ENCODE measurements around the gene OSM. TPM values are rescaled to one million over a fixed set of nuclear protein-coding genes. Genes with fewer than 3 reads are reported as not detected.

Gene OSM
- total RNA-seq, 5 donors from 2014 or later (not counting 1 experiment from before 2014, with no cell fraction given), result 5.9 to 16.5 (median 7.4) TPM

DNA sequence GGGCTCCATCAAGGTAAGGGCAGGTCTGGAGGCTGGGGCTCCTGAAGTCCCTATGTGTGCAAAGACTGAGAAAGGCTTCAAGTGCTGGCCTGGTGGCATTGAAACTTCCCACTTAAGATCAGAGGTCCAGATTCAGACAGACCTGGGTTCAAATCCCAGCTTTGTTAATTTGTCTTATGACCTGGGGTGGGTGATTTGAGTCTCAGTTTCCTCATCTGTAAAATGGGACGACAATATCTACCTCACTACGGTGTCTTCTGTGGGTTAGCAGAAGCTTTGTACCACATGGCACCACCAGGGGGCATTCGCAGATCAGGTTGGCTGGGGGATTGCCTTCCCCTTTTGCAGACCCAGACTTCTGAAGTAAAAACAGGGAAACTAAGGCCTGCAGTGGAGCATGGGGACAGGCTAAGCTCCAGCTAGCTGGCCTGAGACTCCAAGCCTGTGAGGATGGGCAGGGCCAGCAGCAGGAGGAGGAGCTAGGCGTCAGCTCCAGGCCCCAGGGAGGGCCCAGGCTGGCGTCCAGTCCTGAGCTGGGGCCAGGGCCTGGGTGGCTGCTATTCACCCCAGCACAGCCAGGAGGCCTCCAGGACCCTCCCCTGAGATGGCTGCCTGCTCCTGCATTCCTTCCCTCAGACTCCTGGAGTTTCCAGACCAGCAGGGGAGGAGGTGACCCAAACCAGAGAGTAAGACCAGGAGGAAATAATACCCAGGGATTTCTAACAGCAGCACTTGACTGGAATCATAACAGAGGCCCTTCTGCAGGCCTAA, 21.2 kb upstream of the OSM start:
- H3K27ac ChIP-seq (ENCODE audit: low read length), result no peak overlapping the region
- ATAC-seq (replicated peaks in 1 of 4), result peak; percentile 34 to 41 (median 38)
- peaks cover 0 to 2% of the 10 kb centered on the region in 2 experiments for H3K27me3 ChIP-seq (replicated peaks in 1 of 2; ENCODE audit: control insufficient read depth in 2 of 2, extremely low read depth in 1 of 2, insufficient read depth in 2 of 2, low read length in 1 of 2)
- peak overlapping the region; percentile 66 to 74 for H3K4me3 ChIP-seq (ENCODE audit: control insufficient read depth in 1 of 2, extremely low read depth in 1 of 2, low read length in 1 of 2)
- POLR2A ChIA-PET, result interaction anchor here (0.5 to 1.5 kb wide), 4 partner anchors 18 to 69 kb away, joined by 3 to 5 read pairs (median 3); partner anchors contain the start of genes CCDC157 (in 1 of the 2) and SF3A1 (in 1 of the 2)
- H3K4me1 Mint-ChIP-seq, result peaks cover 37 to 50% (median 42%) of the 10 kb centered on the region in 3 donors
- no peaks in the 10 kb centered on the region for H3K27me3 Mint-ChIP-seq
- WGBS (ENCODE audit: insufficient coverage), result 44% methylated on average over 3 of the region's 5 CpGs
- DNase-seq, result peak; percentile 75 to 93 (median 88)
- H3K4me3 Mint-ChIP-seq, result peak overlapping the region; percentile 82 to 89 (median 86)
- peaks cover 13 to 15% of the 10 kb centered on the region in 2 donors for H3K36me3 ChIP-seq (ENCODE audit: control insufficient read depth in 2 of 2, extremely low read depth in 1 of 2, insufficient read depth in 1 of 2, low read length in 1 of 2)
- peaks cover 12% of the 10 kb centered on the region for H3K36me3 Mint-ChIP-seq
- H3K4me1 ChIP-seq (ENCODE audit: control insufficient read depth in 1 of 2, extremely low read depth in 1 of 2, insufficient read depth in 2 of 2, low read length in 2 of 2), result peaks cover 16 to 55% of the 10 kb centered on the region in 2 experiments
- no peaks in the 10 kb centered on the region for H3K9me3 ChIP-seq
- peak overlapping the region; percentile 79 to 82 for H3K27ac Mint-ChIP-seq
- H3K9me3 Mint-ChIP-seq, result no peaks in the 10 kb centered on the region
- CTCF ChIA-PET, result interaction anchor here (0.6 to 4.4 kb wide), 38 partner anchors 14 to 183 kb away, joined by 3 to 83 read pairs (median 5); partner anchors contain the start of genes RNF215 (in 2 of the 2), CCDC157 (in 1 of the 2), SEC14L2 (in 1 of the 2) and SF3A1 (in 1 of the 2)

DNA sequence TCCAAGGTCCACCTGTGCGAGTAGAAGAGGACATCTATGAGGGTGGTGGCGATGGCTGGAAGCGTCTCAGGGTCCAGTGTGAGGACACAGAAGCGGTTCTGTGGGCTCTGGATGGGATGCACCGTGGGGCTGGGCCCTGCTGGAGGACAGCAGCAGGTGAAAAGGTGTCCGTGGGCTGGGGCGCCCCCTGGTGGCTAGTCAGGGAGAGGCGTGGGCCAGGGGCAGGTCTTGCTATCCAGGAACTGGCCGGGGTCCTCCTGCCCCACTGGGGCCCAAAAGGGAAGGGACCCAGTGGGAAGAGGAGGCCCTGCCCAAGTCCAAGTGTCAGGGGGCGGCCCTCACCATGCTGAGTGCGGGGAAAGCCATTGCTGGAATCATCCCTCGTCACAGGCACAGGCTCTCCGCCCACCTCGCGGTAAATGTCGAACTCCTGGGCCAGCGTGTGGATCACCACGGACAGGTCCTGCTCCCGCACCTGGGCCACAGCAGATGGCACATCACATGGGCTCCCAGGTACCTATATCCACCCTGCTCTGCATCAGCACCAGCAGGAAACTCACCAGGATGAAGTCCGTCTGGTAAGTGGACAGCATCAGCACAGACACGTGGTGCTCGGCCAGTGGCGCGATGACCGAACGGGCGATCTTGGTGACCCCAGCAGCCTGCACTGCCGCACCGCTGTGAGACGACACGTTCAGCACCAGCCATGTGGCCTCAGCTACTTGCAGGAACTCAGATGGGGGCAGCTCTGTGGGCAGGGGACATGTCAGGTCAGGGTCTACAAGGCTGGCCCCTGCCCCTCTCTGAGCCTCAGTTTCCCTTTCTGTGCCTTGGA, 20.4 kb upstream of the OSM start:
- CTCF ChIA-PET, result interaction anchor here (0.6 to 4.4 kb wide), 32 partner anchors 15 to 182 kb away, joined by 3 to 83 read pairs (median 6); partner anchors contain the start of genes RNF215 (in 2 of the 2), CCDC157 (in 1 of the 2), SEC14L2 (in 1 of the 2) and SF3A1 (in 1 of the 2)
- H3K4me3 Mint-ChIP-seq, result no peak overlapping the region
- no peaks in the 10 kb centered on the region for H3K9me3 Mint-ChIP-seq
- WGBS (ENCODE audit: insufficient coverage), result 53% methylated on average over 31 of the region's 31 CpGs
- peaks cover 9% of the 10 kb centered on the region for H3K36me3 Mint-ChIP-seq
- peaks cover 6 to 7% of the 10 kb centered on the region in 2 donors for H3K36me3 ChIP-seq (ENCODE audit: control insufficient read depth in 2 of 2, extremely low read depth in 1 of 2, insufficient read depth in 1 of 2, low read length in 1 of 2)
- peak overlapping the region in 1 of 2 donors; percentile 39 for H3K27ac Mint-ChIP-seq
- DNase-seq (peak; percentile 58 to 90 (median 81)), ATAC-seq (replicated peaks in 1 of 4) (peak in 2 of 4 experiments; percentile 14 to 25)
- H3K27me3 Mint-ChIP-seq, result no peaks in the 10 kb centered on the region
- no peak overlapping the region for H3K4me3 ChIP-seq (ENCODE audit: control insufficient read depth in 1 of 2, extremely low read depth in 1 of 2, low read length in 1 of 2)
- H3K9me3 ChIP-seq, result no peaks in the 10 kb centered on the region
- POLR2A ChIA-PET, result interaction anchor here in 1 of 2 donors (0.6 kb wide), 1 partner anchor 303 kb away, joined by 3 read pairs; no protein-coding TSS in a partner anchor
- peaks cover 0 to 5% of the 10 kb centered on the region in 2 experiments for H3K27me3 ChIP-seq (replicated peaks in 1 of 2; ENCODE audit: control insufficient read depth in 2 of 2, extremely low read depth in 1 of 2, insufficient read depth in 2 of 2, low read length in 1 of 2)
- H3K4me1 ChIP-seq (ENCODE audit: control insufficient read depth in 1 of 2, extremely low read depth in 1 of 2, insufficient read depth in 2 of 2, low read length in 2 of 2), result peaks cover 18 to 63% of the 10 kb centered on the region in 2 experiments
- H3K4me1 Mint-ChIP-seq, result peaks cover 45 to 57% (median 48%) of the 10 kb centered on the region in 3 donors
- H3K27ac ChIP-seq (ENCODE audit: low read length), result no peak overlapping the region

DNA sequence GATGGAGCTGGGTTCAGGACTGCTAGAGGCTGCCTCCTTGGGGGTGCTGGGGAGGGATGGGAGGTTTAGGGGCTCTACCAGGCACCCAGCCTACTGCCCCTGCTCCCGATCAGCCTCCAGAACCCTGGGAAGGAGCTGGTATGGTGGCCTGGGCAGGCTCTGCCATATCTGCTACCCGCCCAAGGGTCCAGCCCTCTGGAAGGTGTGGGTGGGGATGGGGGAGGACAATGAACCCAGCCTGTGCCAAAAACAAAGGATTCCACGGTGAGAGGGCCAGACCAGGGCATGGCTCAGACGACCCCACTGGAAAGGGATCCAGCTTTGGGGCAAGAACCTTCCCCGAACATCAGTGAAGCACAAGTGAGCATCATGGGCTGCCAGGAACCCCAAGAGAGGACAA, 19.7 kb upstream of the OSM start:
- no peaks in the 10 kb centered on the region for H3K9me3 Mint-ChIP-seq
- H3K36me3 Mint-ChIP-seq, result peaks cover 9% of the 10 kb centered on the region
- no peak for DNase-seq
- no peaks in the 10 kb centered on the region for H3K9me3 ChIP-seq
- H3K27me3 ChIP-seq (replicated peaks in 1 of 2; ENCODE audit: control insufficient read depth in 2 of 2, extremely low read depth in 1 of 2, insufficient read depth in 2 of 2, low read length in 1 of 2), result peaks cover 0 to 5% of the 10 kb centered on the region in 2 experiments
- H3K4me3 ChIP-seq (ENCODE audit: control insufficient read depth in 1 of 2, extremely low read depth in 1 of 2, low read length in 1 of 2), result no peak overlapping the region
- WGBS (ENCODE audit: insufficient coverage), result 96% methylated on average over 5 of the region's 5 CpGs
- POLR2A ChIA-PET, result interaction anchor here in 1 of 2 donors (0.5 to 0.6 kb wide), 2 partner anchors 99 to 304 kb away, joined by 3 to 6 read pairs; no protein-coding TSS in a partner anchor
- H3K27ac Mint-ChIP-seq, result no peak overlapping the region
- H3K27me3 Mint-ChIP-seq, result no peaks in the 10 kb centered on the region
- H3K4me1 Mint-ChIP-seq, result peaks cover 40 to 54% (median 44%) of the 10 kb centered on the region in 3 donors
- CTCF ChIA-PET, result interaction anchor here (0.8 to 1.5 kb wide), 4 partner anchors 23 to 181 kb away, joined by 3 to 4 read pairs (median 4); partner anchors contain the start of gene RNF215 (in 1 of the 2)
- peaks cover 3 to 4% of the 10 kb centered on the region in 2 donors for H3K36me3 ChIP-seq (ENCODE audit: control insufficient read depth in 2 of 2, extremely low read depth in 1 of 2, insufficient read depth in 1 of 2, low read length in 1 of 2)
- no peak for ATAC-seq (replicated peaks in 1 of 4)
- H3K4me3 Mint-ChIP-seq, result no peak overlapping the region
- no peak overlapping the region for H3K27ac ChIP-seq (ENCODE audit: low read length)
- peaks cover 18 to 63% of the 10 kb centered on the region in 2 experiments for H3K4me1 ChIP-seq (ENCODE audit: control insufficient read depth in 1 of 2, extremely low read depth in 1 of 2, insufficient read depth in 2 of 2, low read length in 2 of 2)

DNA sequence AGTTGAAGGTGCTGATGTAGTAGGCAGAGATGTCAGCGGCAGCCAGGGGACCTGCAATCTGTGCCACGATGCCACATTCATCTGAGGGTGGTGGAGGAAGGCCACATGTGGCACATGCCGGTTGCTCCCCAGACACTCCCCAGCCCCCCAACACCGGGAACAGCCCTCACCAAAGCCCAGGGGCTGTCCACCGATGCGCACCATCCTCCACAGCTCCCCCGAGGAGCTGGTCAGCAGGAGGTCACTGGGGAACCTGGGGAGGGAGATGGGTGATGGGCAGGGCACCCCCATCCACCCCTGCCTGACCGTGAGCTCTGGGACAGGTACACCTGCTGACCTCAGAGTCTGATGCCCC, 19.2 kb upstream of the OSM start:
- H3K27ac Mint-ChIP-seq, result no peak overlapping the region
- ChIA-PET POLR2A (interaction anchor here in 1 of 2 donors (0.5 kb wide), 1 partner anchor 99 kb away, joined by 6 read pairs; no protein-coding TSS in a partner anchor), CTCF (interaction anchor here (0.8 to 1.6 kb wide), 5 partner anchors 22 to 178 kb away, joined by 3 to 5 read pairs (median 4); partner anchors contain the start of gene RNF215 (in 1 of the 2))
- H3K27me3 Mint-ChIP-seq, result no peaks in the 10 kb centered on the region
- H3K27me3 ChIP-seq (replicated peaks in 1 of 2; ENCODE audit: control insufficient read depth in 2 of 2, extremely low read depth in 1 of 2, insufficient read depth in 2 of 2, low read length in 1 of 2), result peaks cover 0 to 5% of the 10 kb centered on the region in 2 experiments
- WGBS (ENCODE audit: insufficient coverage), result no CpG with 5 or more reads among the region's 8 CpGs
- H3K36me3 Mint-ChIP-seq, result peaks cover 9% of the 10 kb centered on the region
- H3K9me3 Mint-ChIP-seq, result no peaks in the 10 kb centered on the region
- no peak overlapping the region for H3K4me3 ChIP-seq (ENCODE audit: control insufficient read depth in 1 of 2, extremely low read depth in 1 of 2, low read length in 1 of 2)
- ATAC-seq (replicated peaks in 1 of 4), result no peak
- no peak overlapping the region for H3K27ac ChIP-seq (ENCODE audit: low read length)
- peaks cover 38 to 50% (median 39%) of the 10 kb centered on the region in 3 donors for H3K4me1 Mint-ChIP-seq
- peaks cover 3 to 4% of the 10 kb centered on the region in 2 donors for H3K36me3 ChIP-seq (ENCODE audit: control insufficient read depth in 2 of 2, extremely low read depth in 1 of 2, insufficient read depth in 1 of 2, low read length in 1 of 2)
- no peak overlapping the region for H3K4me3 Mint-ChIP-seq
- no peaks in the 10 kb centered on the region for H3K9me3 ChIP-seq
- peaks cover 18 to 58% of the 10 kb centered on the region in 2 experiments for H3K4me1 ChIP-seq (ENCODE audit: control insufficient read depth in 1 of 2, extremely low read depth in 1 of 2, insufficient read depth in 2 of 2, low read length in 2 of 2)
- no peak for DNase-seq

DNA sequence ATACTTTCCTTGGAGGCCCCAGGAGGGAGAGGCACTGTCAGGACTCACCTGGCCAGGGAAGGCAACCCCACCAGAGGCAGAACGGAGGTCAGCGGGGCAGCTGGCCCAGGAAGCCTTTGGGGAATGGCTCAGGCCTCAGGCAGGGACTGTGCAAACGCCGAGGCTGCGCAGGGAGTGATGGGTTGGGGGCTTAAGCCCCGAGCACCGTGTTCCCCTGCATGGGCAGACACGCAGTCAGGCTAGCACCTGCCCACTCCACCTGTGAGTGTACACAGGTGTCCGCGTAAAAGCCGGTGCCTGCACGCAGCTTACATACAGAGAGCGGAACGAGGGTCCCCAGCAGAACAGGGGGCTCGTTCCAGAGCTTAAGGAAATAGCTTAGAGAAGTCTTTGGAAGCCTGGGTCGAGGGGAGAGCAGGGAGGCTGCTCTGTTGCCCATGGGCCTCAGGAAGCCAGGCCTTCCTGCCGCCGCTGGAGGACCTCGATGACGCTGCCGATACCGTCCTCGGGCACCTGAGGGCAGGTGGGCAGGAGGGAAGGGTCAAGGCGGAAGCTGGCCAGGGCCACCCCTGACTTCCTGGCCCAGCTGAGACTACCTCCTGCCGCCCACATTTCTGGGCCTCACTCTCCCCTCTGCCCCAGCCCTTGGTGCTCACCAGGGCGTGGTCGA, 18.7 kb upstream of the OSM start:
- Histone ChIP-seq H3K36me3 (ENCODE audit: control insufficient read depth in 2 of 2, extremely low read depth in 1 of 2, insufficient read depth in 1 of 2, low read length in 1 of 2) (peaks cover 3 to 4% of the 10 kb centered on the region in 2 donors), H3K27me3 (replicated peaks in 1 of 2; ENCODE audit: control insufficient read depth in 2 of 2, extremely low read depth in 1 of 2, insufficient read depth in 2 of 2, low read length in 1 of 2) (peaks cover 0 to 5% of the 10 kb centered on the region in 2 experiments), H3K4me3 (ENCODE audit: control insufficient read depth in 1 of 2, extremely low read depth in 1 of 2, low read length in 1 of 2) (no peak overlapping the region), H3K9me3 (no peaks in the 10 kb centered on the region), H3K4me1 (ENCODE audit: control insufficient read depth in 1 of 2, extremely low read depth in 1 of 2, insufficient read depth in 2 of 2, low read length in 2 of 2) (peaks cover 14 to 53% of the 10 kb centered on the region in 2 experiments), H3K27ac (ENCODE audit: low read length) (no peak overlapping the region)
- no peak overlapping the region for H3K27ac Mint-ChIP-seq
- H3K27me3 Mint-ChIP-seq, result no peaks in the 10 kb centered on the region
- ChIA-PET CTCF (interaction anchor here in 1 of 2 donors (0.7 to 1.6 kb wide), 3 partner anchors 18 to 178 kb away, joined by 3 to 5 read pairs (median 3); no protein-coding TSS in a partner anchor), POLR2A (no interaction called here)
- peaks cover 33 to 44% (median 34%) of the 10 kb centered on the region in 3 donors for H3K4me1 Mint-ChIP-seq
- 93% methylated on average over 15 of the region's 27 CpGs for WGBS (ENCODE audit: insufficient coverage)
- no peak for DNase-seq
- no peak for ATAC-seq (replicated peaks in 1 of 4)
- H3K4me3 Mint-ChIP-seq, result no peak overlapping the region
- no peaks in the 10 kb centered on the region for H3K9me3 Mint-ChIP-seq
- peaks cover 9% of the 10 kb centered on the region for H3K36me3 Mint-ChIP-seq
